Measurements from ENCODE around the gene OR51B5. TPM values are rescaled to one million over a fixed set of nuclear protein-coding genes. Genes with fewer than 3 reads are reported as not detected.

The OR51B5 gene
- total RNA-seq, 1 experiment from 2014 or later = not detected

DNA sequence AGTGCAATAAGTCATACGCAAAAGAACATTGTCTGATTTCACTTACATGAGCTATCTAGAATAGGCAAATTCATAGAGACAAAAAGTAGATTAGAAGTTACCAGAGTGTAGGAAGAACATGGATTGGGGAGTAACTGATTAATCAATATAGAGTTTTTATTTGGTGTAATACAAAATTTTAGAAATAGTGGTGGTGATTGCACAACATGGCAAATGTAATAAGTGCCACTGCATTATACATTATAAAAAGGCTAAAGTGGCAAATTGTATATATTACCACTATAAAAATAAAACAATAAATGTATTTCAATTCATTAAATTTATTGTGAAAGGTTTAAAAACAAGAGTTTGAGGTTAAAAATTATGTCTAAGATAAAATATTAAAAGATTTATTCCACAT lies 32.9 kb downstream of the OR51B5 start:
- no peak for TF ChIP-seq CTCF (IDR thresholded peaks at IDR 0.05; ENCODE audit: unreplicated experiment)
- BruUV-seq (replicated peaks) = no TSS peak
- H3K9me3 Mint-ChIP-seq (ENCODE audit: unreplicated experiment) = no peaks in the 10 kb centered on the region
- H3K4me1 Mint-ChIP-seq (ENCODE audit: insufficient read depth, unreplicated experiment) = no peaks in the 10 kb centered on the region
- intact Hi-C loops (cut with micrococcal nuclease) = no loop called here
- H3K27ac Mint-ChIP-seq (ENCODE audit: low read depth, unreplicated experiment) = no peak overlapping the region
- H3K36me3 Mint-ChIP-seq (ENCODE audit: insufficient read depth, unreplicated experiment) = no peaks in the 10 kb centered on the region
- DNase-seq (ENCODE audit: unreplicated experiment) = no peak
- CTCF ChIA-PET = no interaction called here
- POLR2A ChIA-PET = no interaction called here
- H3K4me3 Mint-ChIP-seq (ENCODE audit: unreplicated experiment) = no peak overlapping the region
- peaks cover 38% of the 10 kb centered on the region for H3K27me3 Mint-ChIP-seq (ENCODE audit: insufficient read depth, unreplicated experiment)

GRCh38 chr11:5307256-5308019 lies 35.9 kb downstream of the OR51B5 start:
- intact Hi-C loops (cut with micrococcal nuclease) = no loop called here
- POLR2A ChIA-PET = no interaction called here
- no peaks in the 10 kb centered on the region for H3K4me1 Mint-ChIP-seq (ENCODE audit: insufficient read depth, unreplicated experiment)
- no peaks in the 10 kb centered on the region for H3K9me3 Mint-ChIP-seq (ENCODE audit: unreplicated experiment)
- H3K27ac Mint-ChIP-seq (ENCODE audit: low read depth, unreplicated experiment) = no peak overlapping the region
- no TSS peak for BruUV-seq (replicated peaks)
- CTCF ChIA-PET = interaction anchor here (0.6 to 1.3 kb wide), 3 partner anchors 16 to 73 kb away, joined by 3 to 5 read pairs (median 3); no protein-coding TSS in a partner anchor
- H3K36me3 Mint-ChIP-seq (ENCODE audit: insufficient read depth, unreplicated experiment) = no peaks in the 10 kb centered on the region
- no peak overlapping the region for H3K4me3 Mint-ChIP-seq (ENCODE audit: unreplicated experiment)
- peaks cover 39% of the 10 kb centered on the region for H3K27me3 Mint-ChIP-seq (ENCODE audit: insufficient read depth, unreplicated experiment)
- DNase-seq (ENCODE audit: unreplicated experiment) = no peak
- TF ChIP-seq CTCF (IDR thresholded peaks at IDR 0.05; ENCODE audit: unreplicated experiment) = no peak

DNA sequence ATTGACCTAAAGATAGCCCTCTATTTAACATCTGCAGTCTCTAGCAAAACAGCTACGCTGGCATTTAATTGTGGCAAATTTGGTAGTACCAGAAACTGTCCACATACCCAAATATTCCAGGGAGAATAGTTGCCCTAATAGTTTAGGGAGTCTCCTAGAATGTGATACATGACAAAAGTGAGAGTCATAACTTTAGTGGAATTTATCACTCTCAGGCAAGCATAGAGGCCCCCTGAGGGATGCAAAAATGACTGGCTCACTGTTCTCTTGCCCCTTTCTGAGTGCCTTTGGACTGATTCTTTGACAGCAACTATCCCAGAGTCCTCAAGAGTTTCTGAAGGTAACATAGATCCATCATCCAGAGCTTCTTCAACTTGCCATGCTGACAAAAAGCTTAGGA lies 39.3 kb downstream of the OR51B5 start:
- DNase-seq (ENCODE audit: unreplicated experiment) = no peak
- Mint-ChIP-seq H3K4me3 (ENCODE audit: unreplicated experiment) (no peak overlapping the region), H3K4me1 (ENCODE audit: insufficient read depth, unreplicated experiment) (no peaks in the 10 kb centered on the region), H3K36me3 (ENCODE audit: insufficient read depth, unreplicated experiment) (no peaks in the 10 kb centered on the region), H3K9me3 (ENCODE audit: unreplicated experiment) (no peaks in the 10 kb centered on the region), H3K27me3 (ENCODE audit: insufficient read depth, unreplicated experiment) (peaks cover 62% of the 10 kb centered on the region), H3K27ac (ENCODE audit: low read depth, unreplicated experiment) (no peak overlapping the region)
- intact Hi-C loops (cut with micrococcal nuclease) = no loop called here
- CTCF ChIA-PET = interaction anchor here (1.9 kb wide), 1 partner anchor 101 kb away, joined by 4 read pairs; no protein-coding TSS in a partner anchor
- TF ChIP-seq CTCF (IDR thresholded peaks at IDR 0.05; ENCODE audit: unreplicated experiment) = no peak
- POLR2A ChIA-PET = no interaction called here
- BruUV-seq (replicated peaks) = no TSS peak

- Mint-ChIP-seq H3K27ac (ENCODE audit: low read depth, unreplicated experiment) (no peak overlapping the region), H3K4me3 (ENCODE audit: unreplicated experiment) (no peak overlapping the region), H3K4me1 (ENCODE audit: insufficient read depth, unreplicated experiment) (no peaks in the 10 kb centered on the region), H3K9me3 (ENCODE audit: unreplicated experiment) (no peaks in the 10 kb centered on the region), H3K27me3 (ENCODE audit: insufficient read depth, unreplicated experiment) (peaks cover 66% of the 10 kb centered on the region), H3K36me3 (ENCODE audit: insufficient read depth, unreplicated experiment) (no peaks in the 10 kb centered on the region)
- BruUV-seq (replicated peaks) = no TSS peak
- ChIA-PET CTCF (interaction anchor here (1.9 kb wide), 1 partner anchor 100 kb away, joined by 4 read pairs; no protein-coding TSS in a partner anchor), POLR2A (no interaction called here)
- no peak for TF ChIP-seq CTCF (IDR thresholded peaks at IDR 0.05; ENCODE audit: unreplicated experiment)
- DNase-seq (ENCODE audit: unreplicated experiment) = no peak
- intact Hi-C loops (cut with micrococcal nuclease) = no loop called here
These were observed 39.7 kb downstream of the OR51B5 start for GRCh38 chr11:5303626-5304025.
